ENCODE data around the gene RGS9BP. TPM values are rescaled to one million over a fixed set of nuclear protein-coding genes. Genes with fewer than 3 reads are reported as not detected.
A peak's percentile ranks its signal among the peaks of the same experiment; 100 is the strongest.

RGS9BP gene
- total and polyA plus RNA-seq, 2 of the 13 experiments (the other 11 are each of a cell fraction or from before 2014, with no cell fraction given): 0.01 TPM; not detected in 1

DNA sequence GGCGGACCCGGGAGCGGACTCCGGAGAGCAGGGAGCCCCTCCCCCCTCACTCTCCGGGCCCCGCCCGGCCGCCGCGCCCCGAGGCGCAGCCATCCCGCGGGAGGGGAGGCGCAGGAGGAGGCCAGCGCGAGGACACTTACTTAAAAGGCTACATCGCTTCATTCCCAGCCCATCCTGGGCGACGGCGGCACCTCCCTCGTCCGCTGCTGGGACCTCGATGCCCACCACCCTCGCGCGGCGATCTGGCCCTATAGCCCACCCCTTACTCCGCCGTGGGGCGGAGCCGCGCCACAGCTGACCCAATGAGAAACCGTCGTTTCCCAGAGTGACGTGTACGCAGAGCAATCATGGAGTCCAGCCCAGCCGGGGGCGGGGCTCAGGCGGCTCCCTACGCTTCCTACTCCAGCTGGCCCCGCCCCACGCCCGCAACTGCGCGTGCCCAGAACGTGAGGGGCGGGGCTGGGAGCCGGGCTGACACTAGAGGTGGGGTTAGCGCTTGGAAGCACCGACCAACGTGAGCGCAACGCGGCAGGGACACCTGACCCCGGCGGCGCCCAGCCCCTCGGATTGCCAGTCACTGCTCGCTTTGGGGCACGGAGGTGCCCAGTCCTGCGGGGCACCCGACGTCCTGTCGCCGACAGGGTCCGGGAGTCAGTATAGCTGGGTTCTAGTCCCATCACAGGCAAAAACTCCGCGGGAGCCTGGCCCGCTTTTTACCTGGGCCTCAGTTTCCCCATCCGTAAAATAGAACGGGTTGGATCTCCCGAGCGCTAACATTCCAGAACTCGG lies 523 bp upstream of the RGS9BP start, which contains the start of gene ANKRD27 (continued):
- TF ChIP-seq ZNF33B (CRISPR knock-in tag; IDR thresholded peaks at IDR 0.05) (0 out of 2 replicates have a peak, but pooled peaks have one; percentile 33), ATF1 (CRISPR knock-in tag; IDR thresholded peaks at IDR 0.05) (no peak), ZNF367 (CRISPR knock-in tag; IDR thresholded peaks at IDR 0.05; ENCODE audit: borderline replicate concordance) (no peak), NFATC3 (CRISPR knock-in tag; IDR thresholded peaks at IDR 0.05) (no peak), HCFC1 (IDR thresholded peaks at IDR 0.05; ENCODE audit: low read depth, low read length) (no peak), ZFAT (CRISPR knock-in tag; conservative IDR thresholded peaks at IDR 0.05) (no peak), AGO1 (IDR thresholded peaks at IDR 0.05; ENCODE audit: low read depth, low read length, poor library complexity, severe bottlenecking) (no peak), RXRA (CRISPR knock-in tag; IDR thresholded peaks at IDR 0.05) (no peak; the same call in 1 of the 2 replicates), FOSL1 (CRISPR knock-in tag; IDR thresholded peaks at IDR 0.05; ENCODE audit: borderline replicate concordance) (no peak), ESRRA (CRISPR knock-in tag; IDR thresholded peaks at IDR 0.05; ENCODE audit: low read depth) (peak; percentile 31; the same call in 1 of the 2 replicates), FLYWCH1 (CRISPR knock-in tag; IDR thresholded peaks at IDR 0.05) (no peak), ZNF281 (CRISPR knock-in tag; IDR thresholded peaks at IDR 0.05; ENCODE audit: borderline replicate concordance) (peak; percentile 81), JUNB (CRISPR knock-in tag; IDR thresholded peaks at IDR 0.05; ENCODE audit: borderline replicate concordance) (no peak), RBM39 (IDR thresholded peaks at IDR 0.05; ENCODE audit: low read depth, low read length, poor library complexity, severe bottlenecking) (peak; percentile 35), ISX (CRISPR knock-in tag; conservative IDR thresholded peaks at IDR 0.05) (no peak), ZFP62 (CRISPR knock-in tag; IDR thresholded peaks at IDR 0.05) (no peak), SRSF9 (IDR thresholded peaks at IDR 0.05; ENCODE audit: borderline replicate concordance, insufficient read depth, low read depth, low read length, poor library complexity, severe bottlenecking) (no peak), PHB2 (IDR thresholded peaks at IDR 0.05; ENCODE audit: partially characterized antibody) (no peak), TARDBP (CRISPR knock-in tag; IDR thresholded peaks at IDR 0.05) (no peak), ZBTB33 (CRISPR knock-in tag; IDR thresholded peaks at IDR 0.05) (no peak), ZNF343 (CRISPR knock-in tag; IDR thresholded peaks at IDR 0.05) (0 out of 2 replicates have a peak, but pooled peaks have one; percentile 48), ZNF792 (CRISPR knock-in tag; IDR thresholded peaks at IDR 0.05) (no peak)
- TF ChIP-seq, protein P1, sequence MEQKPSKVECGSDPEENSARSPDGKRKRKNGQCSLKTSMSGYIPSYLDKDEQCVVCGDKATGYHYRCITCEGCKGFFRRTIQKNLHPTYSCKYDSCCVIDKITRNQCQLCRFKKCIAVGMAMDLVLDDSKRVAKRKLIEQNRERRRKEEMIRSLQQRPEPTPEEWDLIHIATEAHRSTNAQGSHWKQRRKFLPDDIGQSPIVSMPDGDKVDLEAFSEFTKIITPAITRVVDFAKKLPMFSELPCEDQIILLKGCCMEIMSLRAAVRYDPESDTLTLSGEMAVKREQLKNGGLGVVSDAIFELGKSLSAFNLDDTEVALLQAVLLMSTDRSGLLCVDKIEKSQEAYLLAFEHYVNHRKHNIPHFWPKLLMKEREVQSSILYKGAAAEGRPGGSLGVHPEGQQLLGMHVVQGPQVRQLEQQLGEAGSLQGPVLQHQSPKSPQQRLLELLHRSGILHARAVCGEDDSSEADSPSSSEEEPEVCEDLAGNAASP (CRISPR knock-in tag; IDR thresholded peaks at IDR 0.05; ENCODE audit: borderline replicate concordance): no peak

All from HepG2 (cell line).